ENCODE data around the gene ACIN1.

ACIN1 gene

GRCh38 chr14:23105348-23105824 is 10.4 kb upstream of the ACIN1 start:
- no peak for DNase-seq (ENCODE audit: low read depth)

DNA sequence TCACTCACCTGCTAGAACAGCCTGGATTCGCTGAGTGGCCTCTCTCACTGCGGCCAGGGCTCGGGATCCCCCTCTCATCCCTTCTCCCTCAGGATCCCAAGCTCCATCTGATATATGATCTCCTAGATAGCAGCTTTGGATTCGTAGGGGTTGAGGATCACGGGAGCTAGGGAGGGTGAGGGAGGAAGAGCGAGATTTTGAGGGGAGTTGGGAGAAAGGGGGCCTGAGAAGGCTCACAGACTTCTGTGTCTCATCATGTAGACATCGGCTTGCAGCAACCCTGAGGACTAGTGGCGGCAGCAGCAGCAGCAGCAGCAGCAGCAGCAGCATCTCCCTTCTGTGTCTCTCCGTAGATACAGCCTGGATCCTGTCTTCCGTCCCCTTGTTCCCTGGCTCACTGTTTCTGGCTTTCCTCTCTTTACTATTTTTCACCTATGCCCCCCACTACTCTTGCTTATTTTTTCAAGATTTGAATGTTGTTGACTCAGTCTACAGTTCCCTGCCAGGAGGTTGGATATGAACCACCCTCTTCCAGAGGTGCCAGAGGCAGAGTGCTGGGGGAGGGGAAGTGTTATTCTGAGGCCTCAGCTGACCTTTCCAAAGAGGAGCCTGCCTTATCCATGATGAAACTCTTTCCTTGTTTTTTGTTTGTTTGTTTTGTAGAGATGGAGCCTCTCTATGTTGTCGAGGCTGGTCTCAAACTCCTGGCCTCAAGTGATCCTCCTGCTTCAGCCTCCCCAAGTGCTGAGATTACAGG is 9.8 kb upstream of the ACIN1 start, which contains the start of gene CIROP:
Gene CIROP, minus strand, starts transcription at position 399 of the 757 bp plus-strand sequence. Its CDS starts 69 bp downstream, at position 330.
- DNase-seq (ENCODE audit: low read depth) = no peak

DNA sequence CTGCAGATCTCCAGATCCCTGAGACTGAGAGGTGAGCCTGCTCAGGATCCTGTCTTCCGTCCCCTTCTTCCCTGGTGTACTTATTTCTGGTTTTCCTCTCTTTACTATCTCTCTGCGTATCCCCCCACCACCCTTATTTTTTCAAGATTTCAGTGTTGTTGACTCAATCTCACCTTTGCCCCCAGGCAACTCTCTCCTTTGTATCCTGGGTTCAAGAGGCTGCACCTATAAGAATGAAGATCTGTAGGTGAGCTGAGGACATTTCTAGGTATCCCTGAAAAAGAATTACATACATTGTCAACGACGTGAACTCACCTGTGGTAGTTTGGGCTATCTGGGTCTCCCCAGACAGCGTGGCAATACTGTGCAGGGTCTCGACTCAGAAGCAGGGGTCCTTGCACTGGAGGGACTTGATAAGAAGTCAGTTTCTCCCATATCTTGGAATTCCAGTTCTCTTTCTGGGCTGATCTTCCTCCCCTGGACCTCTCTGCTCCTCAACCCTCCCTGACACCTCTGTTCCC is 9.2 kb upstream of the ACIN1 start:
- no peak for DNase-seq (ENCODE audit: low read depth)

DNA sequence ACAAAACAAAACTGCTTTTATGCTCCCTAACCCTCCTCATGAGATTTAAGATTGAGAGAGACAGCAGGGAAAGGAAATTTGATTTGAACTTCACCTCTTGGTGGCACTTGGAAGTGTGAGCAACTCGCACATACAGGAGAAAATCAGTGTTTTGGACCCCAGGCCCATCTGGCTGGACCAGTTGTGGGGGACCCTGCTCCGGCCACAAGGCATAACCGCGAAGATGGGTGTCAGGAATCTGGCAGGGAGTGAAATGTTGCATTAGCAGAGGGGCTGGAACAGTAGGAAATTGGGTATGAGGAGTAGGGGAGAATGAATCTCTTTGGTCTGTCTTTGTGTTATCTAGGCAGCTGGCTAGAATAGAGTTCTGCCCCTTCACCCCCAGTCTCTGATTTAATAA is 8.6 kb upstream of the ACIN1 start:
- DNase-seq (ENCODE audit: low read depth) = no peak

DNA sequence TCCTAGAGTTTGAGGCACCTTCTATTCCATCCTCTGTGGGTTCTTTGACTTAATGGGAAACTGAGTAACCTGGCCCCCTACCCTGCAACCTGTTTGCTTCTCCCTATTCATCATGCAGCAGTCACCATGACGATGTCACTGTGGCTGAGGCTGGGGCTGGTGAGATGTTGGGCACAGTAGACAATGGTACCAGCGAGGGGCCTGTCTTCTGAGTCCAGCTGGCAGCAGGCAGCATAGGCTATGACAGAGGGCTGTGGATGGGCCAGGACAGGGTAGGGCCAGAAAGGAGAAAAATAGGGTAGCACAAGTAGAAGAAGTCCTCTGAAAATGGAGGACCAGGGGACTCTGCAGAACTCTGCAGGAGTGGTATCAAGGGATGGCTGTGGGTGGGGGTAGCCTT is 7.9 kb upstream of the ACIN1 start:
- DNase-seq (ENCODE audit: low read depth) = no peak

DNA sequence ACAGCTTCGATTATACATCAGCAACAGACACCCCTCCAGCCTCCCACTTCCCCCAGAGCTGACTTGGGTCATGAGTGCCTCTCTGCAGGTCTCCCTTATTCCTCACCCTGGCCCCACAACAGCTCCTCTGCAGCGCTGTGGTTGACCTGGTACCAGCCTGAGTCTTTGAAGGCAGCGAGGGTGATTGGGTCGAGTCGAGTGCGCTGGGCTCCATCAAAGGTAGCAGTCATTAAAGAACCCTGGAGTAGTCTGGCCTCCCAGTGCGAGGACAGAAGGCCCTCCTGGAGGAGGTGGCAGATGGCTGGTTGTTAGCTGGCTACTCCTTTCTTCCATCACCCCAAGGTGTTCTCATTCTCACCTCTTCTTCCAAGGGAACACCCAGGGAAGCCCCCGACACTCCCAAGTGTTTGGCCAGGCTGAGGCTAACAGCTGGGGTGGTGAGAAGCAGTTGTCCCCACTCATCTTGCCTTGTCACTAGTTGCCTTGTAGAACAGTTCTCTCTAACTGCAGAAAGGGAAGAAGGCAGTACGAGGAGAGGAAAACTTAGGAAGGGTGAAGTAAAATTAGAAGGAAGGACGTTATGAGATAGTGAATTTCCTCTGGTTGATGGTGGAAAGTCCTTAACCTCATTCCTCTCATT is 7.2 kb upstream of the ACIN1 start:
- DNase-seq (ENCODE audit: low read depth) = no peak

- DNase-seq (ENCODE audit: low read depth) = no peak
Measured at GRCh38 chr14:23101213-23101970, 6.5 kb upstream of the ACIN1 start.

DNA sequence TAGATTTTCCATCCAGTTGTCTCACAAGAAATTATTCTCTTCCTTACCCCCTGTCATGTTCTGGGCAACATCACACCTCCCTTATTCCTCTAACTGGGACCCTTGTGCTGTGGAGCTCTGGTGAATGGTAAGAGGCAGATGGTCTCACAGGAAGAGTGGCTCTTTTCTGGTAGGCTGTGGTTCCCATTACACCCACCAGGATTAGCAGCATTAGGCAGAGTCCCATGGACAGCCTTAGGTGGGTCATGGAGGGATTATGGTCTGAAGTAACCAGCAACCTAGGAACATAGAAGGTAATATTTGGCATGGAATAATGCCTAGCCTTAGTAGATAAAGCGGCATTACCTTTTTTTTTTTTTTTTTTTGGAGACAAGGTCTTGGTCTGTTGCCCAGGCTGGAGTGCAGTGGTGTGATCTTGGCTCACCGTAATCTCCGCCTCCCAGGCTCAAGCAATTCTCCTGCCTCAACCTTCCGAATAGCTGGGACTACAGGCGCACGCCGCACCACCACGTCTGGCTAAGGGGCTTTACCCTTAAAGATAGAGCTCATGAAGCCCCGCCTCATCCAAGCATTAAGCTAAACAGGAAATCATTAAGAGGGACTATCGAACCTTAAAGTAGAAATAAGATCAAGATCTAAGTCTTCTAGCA is 4.4 kb upstream of the ACIN1 start:
- no peak for DNase-seq (ENCODE audit: low read depth)

DNA sequence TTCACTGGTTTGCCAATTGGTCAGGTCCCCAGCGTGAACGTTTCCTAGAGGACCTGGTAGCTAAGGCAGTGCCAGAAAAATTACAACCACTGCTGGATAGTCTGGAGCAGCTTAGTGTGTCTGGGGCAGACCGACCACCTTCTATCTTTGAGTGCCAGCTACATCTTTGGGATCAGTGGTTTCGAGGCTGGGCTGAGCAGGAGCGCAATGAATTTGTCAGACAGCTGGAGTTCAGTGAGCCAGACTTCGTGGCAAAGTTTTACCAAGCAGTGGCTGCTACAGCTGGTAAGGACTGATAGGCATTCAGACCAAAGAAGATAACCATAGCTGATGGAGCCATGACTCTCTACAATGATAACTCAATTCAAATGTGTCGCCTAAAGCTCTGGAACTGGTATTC is 2.9 kb upstream of the ACIN1 start:
- no peak for DNase-seq (ENCODE audit: low read depth)

DNA sequence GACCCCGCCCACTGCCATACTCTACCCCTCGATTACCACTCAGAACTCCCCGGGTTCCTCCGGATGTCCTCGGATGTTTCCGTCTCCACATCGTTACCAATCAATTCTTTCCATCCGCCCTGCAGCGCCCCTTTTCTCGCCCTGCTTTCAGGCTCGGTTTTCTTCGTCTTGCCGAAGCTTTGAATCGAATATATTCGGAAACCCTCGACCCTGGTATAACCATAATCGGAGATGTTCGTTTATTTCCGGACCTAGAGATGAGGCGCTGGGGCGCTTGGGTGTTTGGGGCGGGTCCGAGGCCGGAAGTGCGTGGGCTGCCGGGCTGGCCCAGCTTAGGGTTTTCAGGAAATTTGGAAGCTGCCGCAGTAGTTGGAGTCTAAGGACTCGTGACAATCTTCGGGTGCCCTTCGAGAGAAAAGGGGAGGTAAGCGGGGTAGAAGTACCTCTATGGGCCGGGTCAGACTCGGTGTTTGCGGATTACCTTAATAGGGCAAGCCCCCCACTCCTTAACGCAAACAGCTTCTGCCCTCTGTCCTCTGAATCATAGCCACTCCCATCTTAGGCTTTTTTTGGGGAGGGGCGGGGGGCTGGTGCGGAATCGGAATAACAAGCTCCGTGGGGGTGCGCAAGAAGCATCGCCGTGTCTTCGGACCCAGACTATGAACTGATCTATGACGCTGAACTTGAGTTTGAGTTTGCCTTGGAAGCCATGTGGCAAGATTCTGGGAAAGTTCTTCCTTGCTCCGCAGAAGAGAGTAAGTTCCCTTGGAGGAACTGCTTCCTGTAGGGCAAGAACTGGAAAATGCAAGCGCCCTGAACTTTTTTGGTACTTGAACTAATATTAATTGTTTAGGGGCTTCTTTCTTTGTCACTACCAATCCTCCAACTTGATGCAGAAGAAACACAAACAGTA is 516 bp upstream of the ACIN1 start, which contains the start of gene C14orf119:
Gene C14orf119, plus strand, starts transcription at position 310 of the 913 bp plus-strand sequence. CDS start 2,154 bp downstream, outside the sequence.
- peak; percentile 99 for DNase-seq (ENCODE audit: low read depth)

- no peak for DNase-seq (ENCODE audit: low read depth)
Measured at GRCh38 chr14:23093991-23094665, 808 bp downstream of the ACIN1 start.

- DNase-seq (ENCODE audit: low read depth) = no peak
Measured at GRCh38 chr14:23093526-23093925, 1.4 kb downstream of the ACIN1 start.

DNA sequence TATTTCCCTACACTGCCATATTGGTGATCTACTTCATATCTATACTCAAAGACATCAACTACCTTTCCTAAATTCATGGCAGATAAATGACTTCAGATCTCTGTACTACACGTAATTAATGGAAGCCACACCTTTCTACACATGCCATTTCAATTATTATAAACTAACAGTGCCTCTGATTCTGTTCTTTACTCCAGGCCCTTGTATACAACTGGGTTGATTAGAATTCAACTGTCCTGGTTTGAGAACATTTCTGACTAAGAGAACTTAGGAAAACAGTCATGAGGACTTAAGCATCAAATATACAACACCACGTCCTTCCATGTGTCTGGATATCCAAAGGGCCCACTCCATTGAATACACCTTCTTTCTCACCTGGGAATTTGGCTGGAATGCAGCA is 1.8 kb downstream of the ACIN1 start:
- no peak for DNase-seq (ENCODE audit: low read depth)

DNA sequence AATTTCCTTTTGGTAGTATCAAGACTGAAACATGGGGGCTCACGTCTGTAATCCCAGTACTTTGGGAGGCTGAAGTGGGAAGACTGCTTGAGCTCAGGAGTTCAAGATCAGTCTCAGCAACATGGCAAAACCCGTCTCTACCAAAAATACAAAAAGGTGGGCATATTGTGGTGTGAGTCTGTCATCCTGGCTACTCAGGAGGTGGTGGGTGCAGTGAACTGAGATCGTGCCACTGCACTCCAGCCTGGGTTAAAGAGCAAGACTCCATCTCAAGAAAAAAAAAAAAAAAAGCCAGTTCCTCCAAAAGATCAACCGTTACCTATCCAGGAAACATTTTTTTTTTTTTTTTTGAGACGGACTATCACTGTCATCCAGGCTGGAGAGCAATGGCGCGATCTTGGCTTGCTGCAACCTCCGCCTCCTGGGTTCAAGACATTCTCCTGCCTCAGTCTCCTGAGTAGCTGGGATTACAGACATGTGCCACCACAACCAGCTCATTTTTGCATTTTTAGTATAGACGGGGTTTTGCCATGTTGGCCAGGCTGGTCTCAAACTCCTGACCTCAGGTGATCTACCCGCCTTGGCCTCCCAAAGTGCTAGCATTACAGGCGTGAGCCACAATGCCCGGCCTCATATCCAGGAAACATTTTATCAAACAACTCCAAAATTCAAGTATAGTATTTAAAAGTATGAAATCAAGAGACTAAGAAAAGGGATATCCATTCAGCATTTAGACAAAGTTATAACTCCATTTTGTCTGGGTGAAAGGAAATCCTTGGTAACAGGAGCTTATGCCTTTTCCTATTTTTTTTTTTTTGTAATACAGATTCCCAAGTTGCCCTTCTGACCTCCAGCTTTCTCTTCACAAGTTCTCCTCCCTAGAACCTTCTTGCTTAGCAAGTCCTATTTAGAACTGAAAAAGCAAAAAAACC is 3.4 kb downstream of the ACIN1 start:
- DNase-seq (ENCODE audit: low read depth) = no peak

DNA sequence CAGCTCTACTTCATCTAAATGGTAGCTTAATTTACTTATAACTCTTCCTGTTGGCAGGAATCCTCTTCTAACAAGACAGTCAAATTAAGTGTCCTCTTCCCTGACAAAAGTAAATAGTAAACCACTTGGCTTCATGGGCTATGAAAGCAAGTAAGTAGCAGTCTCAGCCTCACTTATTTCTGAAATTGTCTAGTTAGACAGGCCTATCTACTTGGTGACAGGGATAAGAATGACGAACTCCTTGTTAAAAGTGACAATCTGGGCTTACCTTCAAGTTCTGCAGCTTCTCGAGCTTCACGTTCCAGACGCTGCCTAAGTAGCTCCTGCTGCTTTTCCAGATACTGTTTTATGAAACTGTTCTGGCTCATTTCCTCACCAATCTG is 4.7 kb downstream of the ACIN1 start:
- no peak for DNase-seq (ENCODE audit: low read depth)

- DNase-seq (ENCODE audit: low read depth) = no peak
Measured at GRCh38 chr14:23089498-23090253, 5.3 kb downstream of the ACIN1 start.

DNA sequence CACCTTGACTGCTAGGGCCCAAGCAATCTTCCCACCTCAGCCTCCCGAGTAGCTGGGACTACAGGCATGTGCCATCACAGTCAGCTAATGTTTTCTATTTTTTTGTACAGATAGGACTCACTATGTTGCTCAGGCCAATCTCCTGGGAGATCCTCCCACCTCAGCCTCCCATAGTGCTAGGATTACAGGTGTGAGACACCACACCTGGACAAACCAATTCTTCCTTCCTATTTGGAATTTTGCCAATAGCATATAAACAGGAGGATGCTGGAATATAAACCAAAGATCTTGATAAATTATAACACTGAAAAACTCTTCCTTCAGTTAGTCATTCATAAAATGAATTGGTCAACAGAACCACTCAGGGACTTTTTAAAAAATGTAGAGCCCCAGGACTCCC is 8.4 kb downstream of the ACIN1 start:
- DNase-seq (ENCODE audit: low read depth) = no peak

- DNase-seq (ENCODE audit: low read depth) = no peak
Measured at GRCh38 chr14:23085458-23085857, 9.5 kb downstream of the ACIN1 start.

Data from fibroblast of the conjunctiva (primary cell).